ENCODE results near the gene DLG2.
"Not testable (repeated sequence)": the region's sequence is repeated elsewhere in the genome, so short reads cannot be mapped to it uniquely, and the experiment has no call there.

The DLG2 gene

GRCh38 chr11:84793318-84793717, 833.8 kb downstream of the DLG2 start:
- no peak for DNase-seq (ENCODE audit: low spot score)
- in situ Hi-C loops (cut with MboI; ENCODE audit: low sequenced_read_pairs, unreplicated experiment) = loop anchor here (25.0 kb wide), 1 partner anchor 794 kb away; no protein-coding TSS in a partner anchor
- TF ChIP-seq, protein P1, sequence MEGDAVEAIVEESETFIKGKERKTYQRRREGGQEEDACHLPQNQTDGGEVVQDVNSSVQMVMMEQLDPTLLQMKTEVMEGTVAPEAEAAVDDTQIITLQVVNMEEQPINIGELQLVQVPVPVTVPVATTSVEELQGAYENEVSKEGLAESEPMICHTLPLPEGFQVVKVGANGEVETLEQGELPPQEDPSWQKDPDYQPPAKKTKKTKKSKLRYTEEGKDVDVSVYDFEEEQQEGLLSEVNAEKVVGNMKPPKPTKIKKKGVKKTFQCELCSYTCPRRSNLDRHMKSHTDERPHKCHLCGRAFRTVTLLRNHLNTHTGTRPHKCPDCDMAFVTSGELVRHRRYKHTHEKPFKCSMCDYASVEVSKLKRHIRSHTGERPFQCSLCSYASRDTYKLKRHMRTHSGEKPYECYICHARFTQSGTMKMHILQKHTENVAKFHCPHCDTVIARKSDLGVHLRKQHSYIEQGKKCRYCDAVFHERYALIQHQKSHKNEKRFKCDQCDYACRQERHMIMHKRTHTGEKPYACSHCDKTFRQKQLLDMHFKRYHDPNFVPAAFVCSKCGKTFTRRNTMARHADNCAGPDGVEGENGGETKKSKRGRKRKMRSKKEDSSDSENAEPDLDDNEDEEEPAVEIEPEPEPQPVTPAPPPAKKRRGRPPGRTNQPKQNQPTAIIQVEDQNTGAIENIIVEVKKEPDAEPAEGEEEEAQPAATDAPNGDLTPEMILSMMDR (IDR thresholded peaks at IDR 0.05; ENCODE audit: borderline replicate concordance, control extremely low read depth, extremely low read depth, insufficient read depth, missing control alignments) = no peak

- no peak for DNase-seq (ENCODE audit: low spot score)
- TF ChIP-seq, protein P1 (IDR thresholded peaks at IDR 0.05; ENCODE audit: borderline replicate concordance, control extremely low read depth, extremely low read depth, insufficient read depth, missing control alignments) = no peak
- in situ Hi-C loops (cut with MboI; ENCODE audit: low sequenced_read_pairs, unreplicated experiment) = loop anchor here (25.0 kb wide), 1 partner anchor 796 kb away; no protein-coding TSS in a partner anchor
These were observed 836.2 kb downstream of the DLG2 start for GRCh38 chr11:84790849-84791427.

- in situ Hi-C loops (cut with MboI; ENCODE audit: low sequenced_read_pairs, unreplicated experiment) = loop anchor here (25.0 kb wide), 1 partner anchor 799 kb away; no protein-coding TSS in a partner anchor
- no peak for DNase-seq (ENCODE audit: low spot score)
- TF ChIP-seq, protein P1 (IDR thresholded peaks at IDR 0.05; ENCODE audit: borderline replicate concordance, control extremely low read depth, extremely low read depth, insufficient read depth, missing control alignments) = no peak
These were observed 838.9 kb downstream of the DLG2 start for GRCh38 chr11:84788220-84788619.

DNA sequence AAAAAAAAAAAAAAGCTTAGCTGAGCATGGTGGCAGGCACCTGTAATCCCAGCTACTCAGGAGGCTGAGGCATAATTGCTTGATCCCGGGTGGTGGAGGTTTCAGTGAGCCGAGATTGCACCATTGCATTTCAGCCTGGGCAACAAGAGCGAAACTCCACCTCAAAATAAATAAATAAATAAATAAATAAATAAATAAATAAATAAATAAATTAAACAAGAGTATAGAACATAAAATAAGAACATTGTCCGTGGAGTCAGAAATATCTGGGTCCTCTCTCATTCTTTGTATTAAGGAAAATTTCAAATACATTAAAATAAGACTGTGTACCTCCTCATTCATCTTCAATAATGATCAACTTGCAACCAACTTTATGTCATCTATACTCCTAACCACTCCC, 843.0 kb downstream of the DLG2 start:
- not testable (repeated sequence) for DNase-seq (ENCODE audit: low spot score)
- in situ Hi-C loops (cut with MboI; ENCODE audit: low sequenced_read_pairs, unreplicated experiment) = loop anchor here (25.0 kb wide), 1 partner anchor 803 kb away; no protein-coding TSS in a partner anchor

- in situ Hi-C loops (cut with MboI; ENCODE audit: low sequenced_read_pairs, unreplicated experiment) = loop anchor here (25.0 kb wide), 1 partner anchor 807 kb away; no protein-coding TSS in a partner anchor
- DNase-seq (ENCODE audit: low spot score) = no peak
- TF ChIP-seq, protein P1 (IDR thresholded peaks at IDR 0.05; ENCODE audit: borderline replicate concordance, control extremely low read depth, extremely low read depth, insufficient read depth, missing control alignments) = no peak
These were observed 846.4 kb downstream of the DLG2 start for GRCh38 chr11:84780689-84781293.

DNA sequence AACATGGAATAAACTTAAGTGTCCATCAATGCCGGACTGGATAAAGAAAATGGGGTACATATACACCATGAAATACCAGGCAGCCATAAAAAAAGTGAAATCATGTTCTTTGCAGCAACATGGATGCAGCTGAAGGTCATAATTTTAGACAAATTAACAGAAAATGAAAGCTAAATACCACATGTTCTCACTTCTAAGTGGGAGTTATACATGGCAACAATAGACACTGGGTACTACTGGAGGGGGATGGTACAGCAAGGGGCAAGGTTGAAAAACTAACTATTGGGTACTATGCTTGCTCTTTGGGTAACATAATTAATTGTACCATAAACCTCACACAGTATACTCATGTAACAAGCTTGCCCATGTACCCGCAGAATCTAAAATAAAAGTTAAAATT, 851.6 kb downstream of the DLG2 start:
- TF ChIP-seq, protein P1 (IDR thresholded peaks at IDR 0.05; ENCODE audit: borderline replicate concordance, control extremely low read depth, extremely low read depth, insufficient read depth, missing control alignments) = no peak
- no peak for DNase-seq (ENCODE audit: low spot score)
- in situ Hi-C loops (cut with MboI; ENCODE audit: low sequenced_read_pairs, unreplicated experiment) = loop anchor here (25.0 kb wide), 1 partner anchor 812 kb away; no protein-coding TSS in a partner anchor

DNA sequence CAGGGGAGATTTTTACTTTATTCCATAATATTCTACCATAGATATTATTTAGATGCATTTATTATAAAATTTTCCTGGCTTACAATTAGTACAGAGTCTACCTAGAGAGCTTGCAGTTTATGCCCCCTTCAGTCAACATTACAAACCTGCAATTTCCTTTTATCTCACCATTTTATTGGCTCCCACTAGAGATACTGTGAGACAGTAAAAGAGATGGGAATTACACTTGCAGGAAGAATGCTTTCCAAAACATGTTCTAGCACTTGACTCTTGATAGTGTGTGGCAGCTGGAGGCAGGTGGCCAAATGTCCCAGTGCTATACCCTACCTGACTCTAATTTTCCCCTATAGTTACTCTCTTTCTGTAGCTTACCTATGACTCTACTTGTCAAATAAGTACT, 863.2 kb downstream of the DLG2 start:
- TF ChIP-seq, protein P1 (IDR thresholded peaks at IDR 0.05; ENCODE audit: borderline replicate concordance, control extremely low read depth, extremely low read depth, insufficient read depth, missing control alignments) = no peak
- DNase-seq (ENCODE audit: low spot score) = no peak
- in situ Hi-C loops (cut with MboI; ENCODE audit: low sequenced_read_pairs, unreplicated experiment) = no loop called here
